Measurements from ENCODE around the gene TENM3. TPM values are rescaled to one million over a fixed set of nuclear protein-coding genes. Genes with fewer than 3 reads are reported as not detected.
A peak's percentile ranks its signal among the peaks of the same experiment; 100 is the strongest.

Gene TENM3
- total RNA-seq, 1 experiment from 2014 or later, result 71.0 TPM

DNA sequence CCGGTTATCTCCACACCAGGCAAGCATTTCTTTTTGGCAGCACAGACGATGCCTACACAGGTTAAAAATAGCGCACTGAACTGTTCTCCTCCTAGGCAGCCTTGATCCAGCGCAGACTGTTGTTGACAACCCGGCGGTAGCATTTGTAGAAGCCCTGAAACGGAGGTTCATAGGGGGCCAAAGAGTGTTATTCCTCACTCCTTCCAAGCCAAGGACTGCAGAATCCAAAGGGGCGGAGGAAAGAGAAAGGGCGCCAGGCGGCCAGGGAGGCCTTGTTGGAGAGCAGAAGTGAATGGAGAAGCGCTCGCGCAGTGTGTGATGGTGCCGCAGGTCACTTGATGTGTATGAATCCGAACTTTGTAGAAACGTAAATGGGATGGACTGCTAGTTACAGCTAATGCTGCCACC lies 82.7 kb downstream of the TENM3 start (continued):
- TF ChIP-seq, protein P1, sequence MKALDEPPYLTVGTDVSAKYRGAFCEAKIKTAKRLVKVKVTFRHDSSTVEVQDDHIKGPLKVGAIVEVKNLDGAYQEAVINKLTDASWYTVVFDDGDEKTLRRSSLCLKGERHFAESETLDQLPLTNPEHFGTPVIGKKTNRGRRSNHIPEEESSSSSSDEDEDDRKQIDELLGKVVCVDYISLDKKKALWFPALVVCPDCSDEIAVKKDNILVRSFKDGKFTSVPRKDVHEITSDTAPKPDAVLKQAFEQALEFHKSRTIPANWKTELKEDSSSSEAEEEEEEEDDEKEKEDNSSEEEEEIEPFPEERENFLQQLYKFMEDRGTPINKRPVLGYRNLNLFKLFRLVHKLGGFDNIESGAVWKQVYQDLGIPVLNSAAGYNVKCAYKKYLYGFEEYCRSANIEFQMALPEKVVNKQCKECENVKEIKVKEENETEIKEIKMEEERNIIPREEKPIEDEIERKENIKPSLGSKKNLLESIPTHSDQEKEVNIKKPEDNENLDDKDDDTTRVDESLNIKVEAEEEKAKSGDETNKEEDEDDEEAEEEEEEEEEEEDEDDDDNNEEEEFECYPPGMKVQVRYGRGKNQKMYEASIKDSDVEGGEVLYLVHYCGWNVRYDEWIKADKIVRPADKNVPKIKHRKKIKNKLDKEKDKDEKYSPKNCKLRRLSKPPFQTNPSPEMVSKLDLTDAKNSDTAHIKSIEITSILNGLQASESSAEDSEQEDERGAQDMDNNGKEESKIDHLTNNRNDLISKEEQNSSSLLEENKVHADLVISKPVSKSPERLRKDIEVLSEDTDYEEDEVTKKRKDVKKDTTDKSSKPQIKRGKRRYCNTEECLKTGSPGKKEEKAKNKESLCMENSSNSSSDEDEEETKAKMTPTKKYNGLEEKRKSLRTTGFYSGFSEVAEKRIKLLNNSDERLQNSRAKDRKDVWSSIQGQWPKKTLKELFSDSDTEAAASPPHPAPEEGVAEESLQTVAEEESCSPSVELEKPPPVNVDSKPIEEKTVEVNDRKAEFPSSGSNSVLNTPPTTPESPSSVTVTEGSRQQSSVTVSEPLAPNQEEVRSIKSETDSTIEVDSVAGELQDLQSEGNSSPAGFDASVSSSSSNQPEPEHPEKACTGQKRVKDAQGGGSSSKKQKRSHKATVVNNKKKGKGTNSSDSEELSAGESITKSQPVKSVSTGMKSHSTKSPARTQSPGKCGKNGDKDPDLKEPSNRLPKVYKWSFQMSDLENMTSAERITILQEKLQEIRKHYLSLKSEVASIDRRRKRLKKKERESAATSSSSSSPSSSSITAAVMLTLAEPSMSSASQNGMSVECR (CRISPR knock-in tag; IDR thresholded peaks at IDR 0.05; ENCODE audit: borderline replicate concordance), result no peak
- TF ChIP-seq TCF7 (CRISPR knock-in tag; IDR thresholded peaks at IDR 0.05; ENCODE audit: low read depth), result no peak
- no peak for TF ChIP-seq KAT7 (CRISPR knock-in tag; IDR thresholded peaks at IDR 0.05; ENCODE audit: borderline replicate concordance)
- TF ChIP-seq NR2C2 (CRISPR knock-in tag; IDR thresholded peaks at IDR 0.05), result no peak
- TF ChIP-seq ZNF232 (CRISPR knock-in tag; IDR thresholded peaks at IDR 0.05), result no peak
- TF ChIP-seq, protein P2, sequence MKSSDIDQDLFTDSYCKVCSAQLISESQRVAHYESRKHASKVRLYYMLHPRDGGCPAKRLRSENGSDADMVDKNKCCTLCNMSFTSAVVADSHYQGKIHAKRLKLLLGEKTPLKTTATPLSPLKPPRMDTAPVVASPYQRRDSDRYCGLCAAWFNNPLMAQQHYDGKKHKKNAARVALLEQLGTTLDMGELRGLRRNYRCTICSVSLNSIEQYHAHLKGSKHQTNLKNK (CRISPR knock-in tag; IDR thresholded peaks at IDR 0.05), result no peak

DNA sequence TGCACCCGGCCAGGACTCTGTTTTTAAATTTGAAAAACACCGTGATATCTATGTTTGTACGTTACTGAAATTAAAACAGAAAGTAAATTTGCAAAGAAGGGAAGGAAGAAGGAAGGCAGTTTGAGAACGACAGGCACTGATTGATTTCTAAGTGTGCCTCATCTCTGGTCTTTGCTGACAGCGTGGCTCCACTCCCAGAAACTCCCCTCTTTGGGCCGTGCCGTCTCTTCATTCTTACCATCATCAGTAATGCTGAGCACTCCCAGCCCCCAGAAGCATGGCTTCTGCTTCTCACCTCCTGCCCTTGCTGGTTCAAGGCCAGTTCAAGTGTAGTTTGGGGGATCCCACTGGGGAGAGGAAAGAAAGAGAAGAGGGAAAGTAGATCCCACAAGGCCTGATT lies 85.3 kb downstream of the TENM3 start:
- CTCF ChIA-PET, result no interaction called here
- DNase-seq (ENCODE audit: low spot score), result no peak
- no peaks in the 10 kb centered on the region for H3K27me3 Mint-ChIP-seq (ENCODE audit: low read depth)

DNA sequence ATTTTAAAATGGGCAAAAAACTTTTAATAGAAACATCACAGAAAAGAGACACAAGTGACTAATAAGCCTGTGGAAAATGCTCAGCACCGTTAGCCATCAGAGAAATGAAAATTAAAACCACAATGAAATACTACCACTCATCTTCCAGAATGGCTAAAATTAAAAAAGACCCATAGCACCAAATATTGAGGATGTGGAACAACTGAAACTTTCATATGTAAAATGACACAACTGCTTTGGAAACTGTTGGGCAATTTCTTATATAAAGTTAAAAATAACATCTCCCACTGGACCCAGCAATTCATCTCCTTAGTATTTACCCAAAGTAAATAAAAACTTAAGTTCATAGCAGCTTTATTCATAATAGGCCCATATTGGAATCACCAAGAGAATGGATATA lies 94.2 kb downstream of the TENM3 start:
- H3K27me3 Mint-ChIP-seq (ENCODE audit: low read depth), result no peaks in the 10 kb centered on the region

More for the DNA sequence above, 85.3 kb downstream of the TENM3 start:
- peak; percentile 26; the same call in 1 of the 2 replicates for ATAC-seq
- TF ChIP-seq, protein P3, sequence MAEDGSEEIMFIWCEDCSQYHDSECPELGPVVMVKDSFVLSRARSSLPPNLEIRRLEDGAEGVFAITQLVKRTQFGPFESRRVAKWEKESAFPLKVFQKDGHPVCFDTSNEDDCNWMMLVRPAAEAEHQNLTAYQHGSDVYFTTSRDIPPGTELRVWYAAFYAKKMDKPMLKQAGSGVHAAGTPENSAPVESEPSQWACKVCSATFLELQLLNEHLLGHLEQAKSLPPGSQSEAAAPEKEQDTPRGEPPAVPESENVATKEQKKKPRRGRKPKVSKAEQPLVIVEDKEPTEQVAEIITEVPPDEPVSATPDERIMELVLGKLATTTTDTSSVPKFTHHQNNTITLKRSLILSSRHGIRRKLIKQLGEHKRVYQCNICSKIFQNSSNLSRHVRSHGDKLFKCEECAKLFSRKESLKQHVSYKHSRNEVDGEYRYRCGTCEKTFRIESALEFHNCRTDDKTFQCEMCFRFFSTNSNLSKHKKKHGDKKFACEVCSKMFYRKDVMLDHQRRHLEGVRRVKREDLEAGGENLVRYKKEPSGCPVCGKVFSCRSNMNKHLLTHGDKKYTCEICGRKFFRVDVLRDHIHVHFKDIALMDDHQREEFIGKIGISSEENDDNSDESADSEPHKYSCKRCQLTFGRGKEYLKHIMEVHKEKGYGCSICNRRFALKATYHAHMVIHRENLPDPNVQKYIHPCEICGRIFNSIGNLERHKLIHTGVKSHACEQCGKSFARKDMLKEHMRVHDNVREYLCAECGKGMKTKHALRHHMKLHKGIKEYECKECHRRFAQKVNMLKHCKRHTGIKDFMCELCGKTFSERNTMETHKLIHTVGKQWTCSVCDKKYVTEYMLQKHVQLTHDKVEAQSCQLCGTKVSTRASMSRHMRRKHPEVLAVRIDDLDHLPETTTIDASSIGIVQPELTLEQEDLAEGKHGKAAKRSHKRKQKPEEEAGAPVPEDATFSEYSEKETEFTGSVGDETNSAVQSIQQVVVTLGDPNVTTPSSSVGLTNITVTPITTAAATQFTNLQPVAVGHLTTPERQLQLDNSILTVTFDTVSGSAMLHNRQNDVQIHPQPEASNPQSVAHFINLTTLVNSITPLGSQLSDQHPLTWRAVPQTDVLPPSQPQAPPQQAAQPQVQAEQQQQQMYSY (CRISPR knock-in tag; IDR thresholded peaks at IDR 0.05), result peak; percentile 91
- TF ChIP-seq, protein P4, sequence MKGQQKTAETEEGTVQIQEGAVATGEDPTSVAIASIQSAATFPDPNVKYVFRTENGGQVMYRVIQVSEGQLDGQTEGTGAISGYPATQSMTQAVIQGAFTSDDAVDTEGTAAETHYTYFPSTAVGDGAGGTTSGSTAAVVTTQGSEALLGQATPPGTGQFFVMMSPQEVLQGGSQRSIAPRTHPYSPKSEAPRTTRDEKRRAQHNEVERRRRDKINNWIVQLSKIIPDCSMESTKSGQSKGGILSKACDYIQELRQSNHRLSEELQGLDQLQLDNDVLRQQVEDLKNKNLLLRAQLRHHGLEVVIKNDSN (CRISPR knock-in tag; IDR thresholded peaks at IDR 0.05), result no peak
- Mint-ChIP-seq H3K36me3 (no peaks in the 10 kb centered on the region; the same call in 1 of the 2 replicates), H3K27ac (no peak overlapping the region), H3K4me1 (peaks cover 25% of the 10 kb centered on the region), H3K9me3 (no peaks in the 10 kb centered on the region), H3K4me3 (no peak overlapping the region)
- POLR2A ChIA-PET, result no interaction called here

More for the DNA sequence above, 94.2 kb downstream of the TENM3 start:
- TF ChIP-seq TCF7 (CRISPR knock-in tag; IDR thresholded peaks at IDR 0.05; ENCODE audit: low read depth) (no peak), GABPB1 (CRISPR knock-in tag; IDR thresholded peaks at IDR 0.05) (no peak), ZNF138 (CRISPR knock-in tag; conservative IDR thresholded peaks at IDR 0.05) (no peak), OVOL2 (CRISPR knock-in tag; IDR thresholded peaks at IDR 0.05; ENCODE audit: borderline replicate concordance) (no peak), ZNF423 (CRISPR knock-in tag; IDR thresholded peaks at IDR 0.05) (no peak), SMAD4 (CRISPR knock-in tag; IDR thresholded peaks at IDR 0.05) (no peak), TEAD4 (CRISPR knock-in tag; IDR thresholded peaks at IDR 0.05) (no peak)
- TF ChIP-seq, protein P5, sequence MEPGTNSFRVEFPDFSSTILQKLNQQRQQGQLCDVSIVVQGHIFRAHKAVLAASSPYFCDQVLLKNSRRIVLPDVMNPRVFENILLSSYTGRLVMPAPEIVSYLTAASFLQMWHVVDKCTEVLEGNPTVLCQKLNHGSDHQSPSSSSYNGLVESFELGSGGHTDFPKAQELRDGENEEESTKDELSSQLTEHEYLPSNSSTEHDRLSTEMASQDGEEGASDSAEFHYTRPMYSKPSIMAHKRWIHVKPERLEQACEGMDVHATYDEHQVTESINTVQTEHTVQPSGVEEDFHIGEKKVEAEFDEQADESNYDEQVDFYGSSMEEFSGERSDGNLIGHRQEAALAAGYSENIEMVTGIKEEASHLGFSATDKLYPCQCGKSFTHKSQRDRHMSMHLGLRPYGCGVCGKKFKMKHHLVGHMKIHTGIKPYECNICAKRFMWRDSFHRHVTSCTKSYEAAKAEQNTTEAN (CRISPR knock-in tag; IDR thresholded peaks at IDR 0.05), result no peak
- TF ChIP-seq, protein P6, sequence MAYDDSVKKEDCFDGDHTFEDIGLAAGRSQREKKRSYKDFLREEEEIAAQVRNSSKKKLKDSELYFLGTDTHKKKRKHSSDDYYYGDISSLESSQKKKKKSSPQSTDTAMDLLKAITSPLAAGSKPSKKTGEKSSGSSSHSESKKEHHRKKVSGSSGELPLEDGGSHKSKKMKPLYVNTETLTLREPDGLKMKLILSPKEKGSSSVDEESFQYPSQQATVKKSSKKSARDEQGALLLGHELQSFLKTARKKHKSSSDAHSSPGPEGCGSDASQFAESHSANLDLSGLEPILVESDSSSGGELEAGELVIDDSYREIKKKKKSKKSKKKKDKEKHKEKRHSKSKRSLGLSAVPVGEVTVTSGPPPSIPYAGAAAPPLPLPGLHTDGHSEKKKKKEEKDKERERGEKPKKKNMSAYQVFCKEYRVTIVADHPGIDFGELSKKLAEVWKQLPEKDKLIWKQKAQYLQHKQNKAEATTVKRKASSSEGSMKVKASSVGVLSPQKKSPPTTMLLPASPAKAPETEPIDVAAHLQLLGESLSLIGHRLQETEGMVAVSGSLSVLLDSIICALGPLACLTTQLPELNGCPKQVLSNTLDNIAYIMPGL (CRISPR knock-in tag; IDR thresholded peaks at IDR 0.05), result no peak
- TF ChIP-seq, protein P7, sequence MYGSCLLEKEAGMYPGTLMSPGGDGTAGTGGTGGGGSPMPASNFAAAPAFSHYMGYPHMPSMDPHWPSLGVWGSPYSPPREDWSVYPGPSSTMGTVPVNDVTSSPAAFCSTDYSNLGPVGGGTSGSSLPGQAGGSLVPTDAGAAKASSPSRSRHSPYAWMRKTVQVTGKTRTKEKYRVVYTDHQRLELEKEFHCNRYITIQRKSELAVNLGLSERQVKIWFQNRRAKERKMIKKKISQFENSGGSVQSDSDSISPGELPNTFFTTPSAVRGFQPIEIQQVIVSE (CRISPR knock-in tag; IDR thresholded peaks at IDR 0.05; ENCODE audit: borderline replicate concordance), result no peak
- POLR2A ChIA-PET, result no interaction called here
- H3K36me3 Mint-ChIP-seq, result peaks cover 11% of the 10 kb centered on the region; the same call in 1 of the 2 replicates
- H3K4me3 Mint-ChIP-seq, result no peak overlapping the region
- ATAC-seq (no peak), DNase-seq (ENCODE audit: low spot score) (no peak)
- peaks cover 12% of the 10 kb centered on the region for H3K9me3 Mint-ChIP-seq
- H3K27ac Mint-ChIP-seq, result no peak overlapping the region
- peaks cover 14% of the 10 kb centered on the region for H3K4me1 Mint-ChIP-seq
- CTCF ChIA-PET, result no interaction called here
